Uterus (tissue), 4 donors: ENCODE data around the gene GPR160. TPM values are rescaled to one million over a fixed set of nuclear protein-coding genes. Genes with fewer than 3 reads are reported as not detected.
"Not testable (repeated sequence)": the region's sequence is repeated elsewhere in the genome, so short reads cannot be mapped to it uniquely, and the experiment has no call there.

Experiments used
- DNase-seq, 2 donors: peaks; one replicate each; pipeline ENCODE4 v3.0.0-alpha.2; 2019 to 2020
- H3K27ac ChIP-seq, 2 donors: fragments of 200-600 bp; sonication (generic); 1 replicate in 1 of 2; 2 replicates in 1 of 2; pipeline ENCODE4 v1.5.1; 2016 to 2018
- H3K27me3 ChIP-seq, 2 donors: fragments of 200-600 bp; sonication (generic); one replicate each; pipeline ENCODE4 v1.5.1; 2018 to 2019; ENCODE audit warnings: control low read depth in 1 of 2
- H3K36me3 ChIP-seq, 2 donors: fragments of 200-600 bp; sonication (generic); one replicate each; pipeline ENCODE4 v1.5.1; 2019; ENCODE audit warnings: control low read depth in 1 of 2
- H3K4me1 ChIP-seq, 2 donors: fragments of 200-600 bp; sonication (generic); one replicate each; pipeline ENCODE4 v1.5.1; 2018 to 2019; ENCODE audit warnings: control low read depth in 1 of 2
- H3K4me3 ChIP-seq, 2 donors: fragments of 200-600 bp; sonication (generic); 1 replicate in 1 of 2; 2 replicates in 1 of 2; pipeline ENCODE4 v1.5.1; 2018 to 2019; ENCODE audit warnings: mild to moderate bottlenecking in 1 of 2
- H3K9me3 ChIP-seq, 2 donors: fragments of 200-600 bp; sonication (generic); one replicate each; pipeline ENCODE4 v1.5.1; 2019; ENCODE audit warnings: control low read depth in 1 of 2
- CTCF ChIP-seq, 4 experiments: fragments of 200-600 bp in 2 of 4; fragments of 450-650 bp in 2 of 4; sonication (generic) in 2 of 4; IDR thresholded peaks; one replicate each; pipeline ENCODE4 v1.5.1; 2016 to 2019; ENCODE audit warnings: antibody characterized with exemption in 4 of 4, mild to moderate bottlenecking in 2 of 4, moderate library complexity in 1 of 4
- POLR2A ChIP-seq, 2 donors: fragments of 450-650 bp; IDR thresholded peaks; one replicate each; pipeline ENCODE4 v1.6.1; 2016; ENCODE audit warnings: antibody characterized with exemption in 2 of 2, mild to moderate bottlenecking in 1 of 2, moderate library complexity in 1 of 2
- intact Hi-C: fragments of 100-400 bp; cut with DNase I; formaldehyde crosslinking; loops from one replicate; pipeline ENCODE4 v1.15.1; 2023; ENCODE audit warnings: low total_unique reads
- total RNA-seq, 4 donors: library from RNA; depleted of rRNA in 3 of 4; stranded (reverse); fragments of >200 nt in 3 of 4; gene quantifications; one replicate each; pipeline versions ENCODE4 v1.1.0 to v1.2.4, GENCODE V29; 2014 to 2023
- donor health status: DM: yes; HTN: yes; CAD: no.

GPR160 gene
- total RNA-seq, 4 donors from 2014 or later: 2.6 to 21.0 (median 8.6) TPM; not detected in 1

- Histone ChIP-seq H3K36me3 (no peaks in the 10 kb centered on the region), H3K27ac (no peak overlapping the region), H3K4me1 (no peaks in the 10 kb centered on the region), H3K9me3 (no peaks in the 10 kb centered on the region), H3K27me3 (no peaks in the 10 kb centered on the region), H3K4me3 (no peak overlapping the region)
- DNase-seq: no peak
- no peak for TF ChIP-seq CTCF (IDR thresholded peaks at IDR 0.05)
- no peak for TF ChIP-seq POLR2A (IDR thresholded peaks at IDR 0.05)
- intact Hi-C loops: no loop called here
Observed at GRCh38 chr3:170107941-170108340, 70.1 kb downstream of the GPR160 start.

GRCh38 chr3:170108955-170109354 is 71.2 kb downstream of the GPR160 start:
- intact Hi-C loops: no loop called here
- no peak overlapping the region for H3K27ac ChIP-seq
- DNase-seq: no peak
- no peaks in the 10 kb centered on the region for H3K27me3 ChIP-seq
- no peaks in the 10 kb centered on the region for H3K4me1 ChIP-seq
- H3K36me3 ChIP-seq: no peaks in the 10 kb centered on the region
- TF ChIP-seq CTCF (IDR thresholded peaks at IDR 0.05): no peak
- no peak for TF ChIP-seq POLR2A (IDR thresholded peaks at IDR 0.05)
- H3K4me3 ChIP-seq: no peak overlapping the region
- H3K9me3 ChIP-seq: no peaks in the 10 kb centered on the region

- Histone ChIP-seq H3K27ac (no peak overlapping the region), H3K36me3 (no peaks in the 10 kb centered on the region)
Observed at GRCh38 chr3:170109579-170110293, 71.9 kb downstream of the GPR160 start.

GRCh38 chr3:170111147-170111771 is 73.5 kb downstream of the GPR160 start:
- no peak overlapping the region for H3K4me3 ChIP-seq
- no peak overlapping the region for H3K27ac ChIP-seq
- no peaks in the 10 kb centered on the region for H3K9me3 ChIP-seq
- no peaks in the 10 kb centered on the region for H3K27me3 ChIP-seq
- no peak for TF ChIP-seq POLR2A (IDR thresholded peaks at IDR 0.05)
- intact Hi-C loops: no loop called here
- H3K36me3 ChIP-seq: no peaks in the 10 kb centered on the region
- no peak for DNase-seq
- no peaks in the 10 kb centered on the region for H3K4me1 ChIP-seq

More at GRCh38 chr3:170109579-170110293, 71.9 kb downstream of the GPR160 start:
- TF ChIP-seq POLR2A (IDR thresholded peaks at IDR 0.05) (no peak), CTCF (IDR thresholded peaks at IDR 0.05) (no peak)
- intact Hi-C loops: no loop called here
- Histone ChIP-seq H3K9me3 (no peaks in the 10 kb centered on the region), H3K4me3 (no peak overlapping the region), H3K4me1 (no peaks in the 10 kb centered on the region), H3K27me3 (no peaks in the 10 kb centered on the region)
- no peak for DNase-seq

GRCh38 chr3:170114165-170114564 is 76.4 kb downstream of the GPR160 start:
- H3K27ac ChIP-seq, intact Hi-C loops, H3K4me3 ChIP-seq, DNase-seq, H3K9me3 ChIP-seq, H3K4me1 ChIP-seq, H3K27me3 ChIP-seq, H3K36me3 ChIP-seq: not testable (repeated sequence)

GRCh38 chr3:170117134-170117533 is 79.3 kb downstream of the GPR160 start:
- no peak overlapping the region for H3K27ac ChIP-seq
- intact Hi-C loops: no loop called here
- no peaks in the 10 kb centered on the region for H3K9me3 ChIP-seq
- H3K36me3 ChIP-seq: no peaks in the 10 kb centered on the region
- no peak for DNase-seq
- H3K27me3 ChIP-seq: no peaks in the 10 kb centered on the region
- no peaks in the 10 kb centered on the region for H3K4me1 ChIP-seq
- TF ChIP-seq POLR2A (IDR thresholded peaks at IDR 0.05) (no peak), CTCF (IDR thresholded peaks at IDR 0.05) (no peak)
- H3K4me3 ChIP-seq: no peak overlapping the region
